HepG2 (cell line): Measurements from ENCODE around the gene CELSR3. TPM values are rescaled to one million over a fixed set of nuclear protein-coding genes. Genes with fewer than 3 reads are reported as not detected.

Experiments
- FOXO4 ChIP-seq: sonication (generic); formaldehyde crosslinking; conservative IDR thresholded peaks from 2 replicates; pipeline ENCODE4 v1.8.1; 2023; ENCODE audit warnings: missing genetic modification reagents
- HNRNPK ChIP-seq: fragments of 200-400 bp; formaldehyde crosslinking; IDR thresholded peaks from 2 replicates; pipeline ENCODE4 v1.6.1; 2018; ENCODE audit warnings: low read length, low read depth, moderate library complexity, mild to moderate bottlenecking; ENCODE audit not compliant: poor library complexity, severe bottlenecking
- KIAA2018 ChIP-seq: sonication (generic); formaldehyde crosslinking; IDR thresholded peaks from 2 replicates; pipeline ENCODE4 v1.5.0; 2020; ENCODE audit warnings: mild to moderate bottlenecking, missing genetic modification reagents, borderline replicate concordance
- NFIB ChIP-seq: sonication (generic); formaldehyde crosslinking; IDR thresholded peaks from 2 replicates; pipeline ENCODE4 v1.9.0; 2021; ENCODE audit warnings: missing genetic modification reagents, mild to moderate bottlenecking, borderline replicate concordance
- RORA ChIP-seq: sonication (generic); formaldehyde crosslinking; IDR thresholded peaks from 2 replicates; pipeline ENCODE4 v1.5.0; 2020; ENCODE audit warnings: mild to moderate bottlenecking, missing genetic modification reagents, moderate library complexity
- ZNF280D ChIP-seq: sonication (generic); formaldehyde crosslinking; IDR thresholded peaks from 2 replicates; pipeline ENCODE4 v1.5.1; 2020; ENCODE audit warnings: mild to moderate bottlenecking, missing genetic modification reagents
- ZNF34 ChIP-seq: sonication (generic); formaldehyde crosslinking; IDR thresholded peaks from 2 replicates; pipeline ENCODE4 v1.4.0; 2020; ENCODE audit warnings: mild to moderate bottlenecking, missing genetic modification reagents, borderline replicate concordance
- ZNF513 ChIP-seq: sonication (generic); formaldehyde crosslinking; conservative IDR thresholded peaks from 2 replicates; pipeline ENCODE4 v1.5.0; 2020; ENCODE audit warnings: missing genetic modification reagents
- polyA plus RNA-seq, 8 experiments: library from polyadenylated mRNA; depleted of rRNA in 3 of 8; stranded (reverse) in 7 of 8; unstranded in 1 of 8; fragments of >200 nt; fragmentation: Illumina TruSeq in 4 of 8; extraction: Trizol in 4 of 8; gene quantifications; 2 replicates each; pipeline versions ENCODE4 v1.2.1 to v1.2.3, GENCODE V29; 2011 to 2016; ENCODE audit warnings: low read depth in 4 of 8, missing spikeins in 1 of 8, mixed read lengths in 1 of 8; ENCODE audit not compliant: insufficient read depth in 1 of 8
- total RNA-seq, 5 experiments: library from RNA; depleted of rRNA; stranded (reverse); fragments of >200 nt; fragmentation: Illumina TruSeq; extraction: Trizol; gene quantifications; 2 replicates each; pipeline ENCODE4 v1.2.3, GENCODE V29; 2016; ENCODE audit warnings: low read depth in 1 of 5

Gene CELSR3
- total and polyA plus RNA-seq, 2 of the 13 experiments (the other 11 are each of a cell fraction or from before 2014, with no cell fraction given): 5.4 to 6.7 TPM

GRCh38 chr3:48663489-48664312, 1.0 kb upstream of the CELSR3 start (continued):
- no peak for TF ChIP-seq RORA
- no peak for TF ChIP-seq ZNF34 (CRISPR knock-in tag)
- peak; percentile 94 for TF ChIP-seq ZNF280D (CRISPR knock-in tag)
- TF ChIP-seq NFIB (CRISPR knock-in tag): no peak
- TF ChIP-seq HNRNPK: no peak
- TF ChIP-seq ZNF513: no peak
- no peak for TF ChIP-seq KIAA2018 (CRISPR knock-in tag)
- TF ChIP-seq FOXO4 (CRISPR knock-in tag): 0 out of 2 replicates have a peak, but pooled peaks have one; percentile 2
